Measurements from ENCODE around the gene KLRC1.
"Not testable (repeated sequence)": the region's sequence is repeated elsewhere in the genome, so short reads cannot be mapped to it uniquely, and the experiment has no call there.

KLRC1 gene

GRCh38 chr12:10455766-10456165 is 2.6 kb upstream of the KLRC1 start:
- Histone ChIP-seq H3K27me3 (ENCODE audit: control insufficient read depth in 1 of 2, insufficient read depth in 2 of 2, low read length in 2 of 2) (no peaks in the 10 kb centered on the region), H3K9ac (ENCODE audit: low read length) (no peak overlapping the region), H3K27ac (ENCODE audit: low read depth, low read length) (no peak overlapping the region), H3K4me3 (ENCODE audit: low read depth in 1 of 2, low read length in 2 of 2) (no peak overlapping the region), H3K9me3 (ENCODE audit: low read length) (peaks cover 6% of the 10 kb centered on the region), H3K36me3 (ENCODE audit: insufficient read depth, low read length) (no peaks in the 10 kb centered on the region), H3K4me1 (ENCODE audit: insufficient read depth, low read length) (no peaks in the 10 kb centered on the region)

GRCh38 chr12:10454531-10454930 is 1.4 kb upstream of the KLRC1 start:
- Histone ChIP-seq H3K9ac (ENCODE audit: low read length) (no peak overlapping the region), H3K4me3 (ENCODE audit: low read depth in 1 of 2, low read length in 2 of 2) (no peak overlapping the region), H3K9me3 (ENCODE audit: low read length) (peaks cover 6% of the 10 kb centered on the region)

GRCh38 chr12:10448236-10448635 is 4.9 kb downstream of the KLRC1 start:
- H3K9ac ChIP-seq (ENCODE audit: low read length): no peak overlapping the region
- no peaks in the 10 kb centered on the region for H3K9me3 ChIP-seq (ENCODE audit: low read length)

More at GRCh38 chr12:10454531-10454930, 1.4 kb upstream of the KLRC1 start:
- Histone ChIP-seq H3K36me3 (ENCODE audit: insufficient read depth, low read length) (no peaks in the 10 kb centered on the region), H3K27me3 (ENCODE audit: control insufficient read depth in 1 of 2, insufficient read depth in 2 of 2, low read length in 2 of 2) (no peaks in the 10 kb centered on the region), H3K27ac (ENCODE audit: low read depth, low read length) (no peak overlapping the region), H3K4me1 (ENCODE audit: insufficient read depth, low read length) (no peaks in the 10 kb centered on the region)

GRCh38 chr12:10446052-10446451 is 7.1 kb downstream of the KLRC1 start:
- H3K27me3 ChIP-seq (ENCODE audit: control insufficient read depth in 1 of 2, insufficient read depth in 2 of 2, low read length in 2 of 2); H3K4me1 ChIP-seq (ENCODE audit: insufficient read depth, low read length); H3K4me3 ChIP-seq (ENCODE audit: low read depth in 1 of 2, low read length in 2 of 2); H3K36me3 ChIP-seq (ENCODE audit: insufficient read depth, low read length); H3K27ac ChIP-seq (ENCODE audit: low read depth, low read length); H3K9ac ChIP-seq (ENCODE audit: low read length); H3K9me3 ChIP-seq (ENCODE audit: low read length): not testable (repeated sequence)

More at GRCh38 chr12:10448236-10448635, 4.9 kb downstream of the KLRC1 start:
- H3K27ac ChIP-seq (ENCODE audit: low read depth, low read length): no peak overlapping the region
- no peaks in the 10 kb centered on the region for H3K36me3 ChIP-seq (ENCODE audit: insufficient read depth, low read length)
- H3K4me3 ChIP-seq (ENCODE audit: low read depth in 1 of 2, low read length in 2 of 2): no peak overlapping the region
- H3K27me3 ChIP-seq (ENCODE audit: control insufficient read depth in 1 of 2, insufficient read depth in 2 of 2, low read length in 2 of 2): no peaks in the 10 kb centered on the region
- H3K4me1 ChIP-seq (ENCODE audit: insufficient read depth, low read length): no peaks in the 10 kb centered on the region

GRCh38 chr12:10441144-10441543 is 12.0 kb downstream of the KLRC1 start:
- not testable (repeated sequence) for H3K36me3 ChIP-seq (ENCODE audit: insufficient read depth, low read length); H3K9ac ChIP-seq (ENCODE audit: low read length); H3K9me3 ChIP-seq (ENCODE audit: low read length); H3K4me1 ChIP-seq (ENCODE audit: insufficient read depth, low read length); H3K27me3 ChIP-seq (ENCODE audit: control insufficient read depth in 1 of 2, insufficient read depth in 2 of 2, low read length in 2 of 2); H3K4me3 ChIP-seq (ENCODE audit: low read depth in 1 of 2, low read length in 2 of 2); H3K27ac ChIP-seq (ENCODE audit: low read depth, low read length)

- H3K4me1 ChIP-seq (ENCODE audit: insufficient read depth, low read length); H3K36me3 ChIP-seq (ENCODE audit: insufficient read depth, low read length); H3K27me3 ChIP-seq (ENCODE audit: control insufficient read depth in 1 of 2, insufficient read depth in 2 of 2, low read length in 2 of 2); H3K9ac ChIP-seq (ENCODE audit: low read length); H3K9me3 ChIP-seq (ENCODE audit: low read length); H3K27ac ChIP-seq (ENCODE audit: low read depth, low read length); H3K4me3 ChIP-seq (ENCODE audit: low read depth in 1 of 2, low read length in 2 of 2): not testable (repeated sequence)
Measured at GRCh38 chr12:10439608-10440274, 13.4 kb downstream of the KLRC1 start.

GRCh38 chr12:10437601-10438000 is 15.6 kb downstream of the KLRC1 start:
- H3K27ac ChIP-seq (ENCODE audit: low read depth, low read length); H3K4me3 ChIP-seq (ENCODE audit: low read depth in 1 of 2, low read length in 2 of 2); H3K36me3 ChIP-seq (ENCODE audit: insufficient read depth, low read length); H3K4me1 ChIP-seq (ENCODE audit: insufficient read depth, low read length); H3K27me3 ChIP-seq (ENCODE audit: control insufficient read depth in 1 of 2, insufficient read depth in 2 of 2, low read length in 2 of 2); H3K9me3 ChIP-seq (ENCODE audit: low read length); H3K9ac ChIP-seq (ENCODE audit: low read length): not testable (repeated sequence)

- not testable (repeated sequence) for H3K4me1 ChIP-seq (ENCODE audit: insufficient read depth, low read length); H3K4me3 ChIP-seq (ENCODE audit: low read depth in 1 of 2, low read length in 2 of 2); H3K36me3 ChIP-seq (ENCODE audit: insufficient read depth, low read length); H3K9me3 ChIP-seq (ENCODE audit: low read length); H3K27ac ChIP-seq (ENCODE audit: low read depth, low read length); H3K9ac ChIP-seq (ENCODE audit: low read length); H3K27me3 ChIP-seq (ENCODE audit: control insufficient read depth in 1 of 2, insufficient read depth in 2 of 2, low read length in 2 of 2)
Measured at GRCh38 chr12:10435816-10436215, 17.4 kb downstream of the KLRC1 start, which contains the start of gene KLRC2. Gene KLRC2, minus strand, starts transcription at chr12:10436010. Its CDS starts 24 bp downstream, at chr12:10435986.

- not testable (repeated sequence) for H3K27ac ChIP-seq (ENCODE audit: low read depth, low read length); H3K9me3 ChIP-seq (ENCODE audit: low read length); H3K4me3 ChIP-seq (ENCODE audit: low read depth in 1 of 2, low read length in 2 of 2); H3K36me3 ChIP-seq (ENCODE audit: insufficient read depth, low read length); H3K4me1 ChIP-seq (ENCODE audit: insufficient read depth, low read length); H3K9ac ChIP-seq (ENCODE audit: low read length); H3K27me3 ChIP-seq (ENCODE audit: control insufficient read depth in 1 of 2, insufficient read depth in 2 of 2, low read length in 2 of 2)
Measured at GRCh38 chr12:10430623-10431022, 22.6 kb downstream of the KLRC1 start.

GRCh38 chr12:10425938-10426337 is 27.2 kb downstream of the KLRC1 start:
- H3K27ac ChIP-seq (ENCODE audit: low read depth, low read length): not testable (repeated sequence)

GRCh38 chr12:10424260-10424899 is 28.8 kb downstream of the KLRC1 start:
- H3K4me3 ChIP-seq (ENCODE audit: low read depth in 1 of 2, low read length in 2 of 2); H3K27ac ChIP-seq (ENCODE audit: low read depth, low read length); H3K9ac ChIP-seq (ENCODE audit: low read length); H3K27me3 ChIP-seq (ENCODE audit: control insufficient read depth in 1 of 2, insufficient read depth in 2 of 2, low read length in 2 of 2); H3K36me3 ChIP-seq (ENCODE audit: insufficient read depth, low read length); H3K9me3 ChIP-seq (ENCODE audit: low read length); H3K4me1 ChIP-seq (ENCODE audit: insufficient read depth, low read length): not testable (repeated sequence)

More at GRCh38 chr12:10425938-10426337, 27.2 kb downstream of the KLRC1 start:
- H3K9ac ChIP-seq (ENCODE audit: low read length); H3K4me1 ChIP-seq (ENCODE audit: insufficient read depth, low read length); H3K9me3 ChIP-seq (ENCODE audit: low read length); H3K4me3 ChIP-seq (ENCODE audit: low read depth in 1 of 2, low read length in 2 of 2); H3K36me3 ChIP-seq (ENCODE audit: insufficient read depth, low read length); H3K27me3 ChIP-seq (ENCODE audit: control insufficient read depth in 1 of 2, insufficient read depth in 2 of 2, low read length in 2 of 2): not testable (repeated sequence)

- H3K4me1 ChIP-seq (ENCODE audit: insufficient read depth, low read length); H3K27me3 ChIP-seq (ENCODE audit: control insufficient read depth in 1 of 2, insufficient read depth in 2 of 2, low read length in 2 of 2); H3K9ac ChIP-seq (ENCODE audit: low read length); H3K36me3 ChIP-seq (ENCODE audit: insufficient read depth, low read length); H3K4me3 ChIP-seq (ENCODE audit: low read depth in 1 of 2, low read length in 2 of 2); H3K9me3 ChIP-seq (ENCODE audit: low read length); H3K27ac ChIP-seq (ENCODE audit: low read depth, low read length): not testable (repeated sequence)
Measured at GRCh38 chr12:10422159-10422558, 31.0 kb downstream of the KLRC1 start.
